ENCODE measurements around the gene C1QTNF2. TPM values are rescaled to one million over a fixed set of nuclear protein-coding genes. Genes with fewer than 3 reads are reported as not detected.
A peak's percentile ranks its signal among the peaks of the same experiment; 100 is the strongest.

C1QTNF2 gene
- total and polyA plus RNA-seq, 4 donors, result 0.62 to 3.0 (median 1.6) TPM

DNA sequence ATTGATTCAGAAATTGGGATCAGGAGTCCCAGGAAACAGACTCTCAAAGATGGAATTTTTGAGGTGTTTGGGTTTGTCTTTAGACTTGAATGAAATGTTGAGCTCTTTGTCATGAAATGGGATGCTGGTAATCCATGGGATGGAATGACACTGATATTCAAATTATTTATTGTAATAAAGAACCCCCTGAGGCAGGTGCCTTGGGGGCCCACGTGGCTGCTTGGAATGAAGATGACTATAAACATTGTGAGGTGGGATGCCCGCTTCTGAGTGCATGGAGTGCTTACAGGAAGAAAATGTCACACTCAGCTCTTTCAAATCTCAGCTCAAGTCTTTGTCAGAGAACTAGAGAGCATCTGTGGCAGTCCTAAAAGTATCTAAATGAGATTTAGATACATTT is 9.6 kb upstream of the C1QTNF2 start:
- WGBS, 2 donors, result 79 to 95% methylated on average over 2 of the region's 2 CpGs
- no peak for ATAC-seq (ENCODE audit: insufficient read depth, low FRiP score)

DNA sequence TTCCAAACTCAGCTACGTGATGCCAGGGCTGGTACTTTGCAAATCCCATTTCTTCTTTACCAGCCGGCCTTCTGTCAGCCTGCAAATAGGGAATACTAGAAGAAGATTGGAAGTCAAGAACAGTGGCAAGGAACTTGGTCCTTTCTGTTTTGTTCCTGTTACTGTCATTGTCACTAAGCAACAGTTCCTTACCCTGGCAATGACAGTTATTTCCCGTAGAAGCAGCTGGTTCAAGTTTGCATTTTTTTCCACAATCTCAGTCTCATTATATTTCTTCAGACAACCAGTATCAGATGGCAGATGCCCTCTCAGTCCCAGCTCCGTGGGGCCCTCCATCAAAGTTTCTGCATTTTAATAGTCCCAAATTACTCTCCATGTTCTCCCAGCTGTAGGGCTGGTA is 9.1 kb upstream of the C1QTNF2 start:
- Histone ChIP-seq H3K9me3 (ENCODE audit: control insufficient read depth in 4 of 4, insufficient read depth in 3 of 4, low read length in 3 of 4) (no peaks in the 10 kb centered on the region), H3K4me1 (ENCODE audit: control insufficient read depth in 5 of 5, insufficient read depth in 5 of 5, low read length in 5 of 5) (peaks cover 0 to 3% (median 0%) of the 10 kb centered on the region in 5 donors), H3K4me3 (no peak overlapping the region), H3K9ac (ENCODE audit: insufficient read depth in 1 of 2, low read length in 2 of 2) (no peak overlapping the region), H3K27ac (ENCODE audit: low read depth in 1 of 2, low read length in 1 of 2) (no peak overlapping the region), H3K36me3 (ENCODE audit: control insufficient read depth in 4 of 4, insufficient read depth in 4 of 4, low read length in 4 of 4) (no peaks in the 10 kb centered on the region), H3K27me3 (ENCODE audit: control insufficient read depth in 3 of 3, insufficient read depth in 3 of 3, low read length in 2 of 3) (peaks cover 0 to 6% (median 0%) of the 10 kb centered on the region in 3 donors)
- TF ChIP-seq CTCF (IDR thresholded peaks at IDR 0.05; ENCODE audit: control extremely low read depth, extremely low read depth), result no peak
- 33 to 43% methylated on average over 4 of the region's 4 CpGs for WGBS, 2 donors
- no peak for ATAC-seq (ENCODE audit: insufficient read depth, low FRiP score)
- DNase-seq, result peak in 2 of 3 donors; percentile 46 to 48

More for the DNA sequence above, 9.6 kb upstream of the C1QTNF2 start:
- H3K27ac ChIP-seq (ENCODE audit: low read depth in 1 of 2, low read length in 1 of 2), result no peak overlapping the region
- H3K27me3 ChIP-seq (ENCODE audit: control insufficient read depth in 3 of 3, insufficient read depth in 3 of 3, low read length in 2 of 3), result peaks cover 0 to 4% (median 0%) of the 10 kb centered on the region in 3 donors
- no peaks in the 10 kb centered on the region for H3K9me3 ChIP-seq (ENCODE audit: control insufficient read depth in 4 of 4, insufficient read depth in 3 of 4, low read length in 3 of 4)
- H3K36me3 ChIP-seq (ENCODE audit: control insufficient read depth in 4 of 4, insufficient read depth in 4 of 4, low read length in 4 of 4), result no peaks in the 10 kb centered on the region
- no peak for DNase-seq
- H3K9ac ChIP-seq (ENCODE audit: insufficient read depth in 1 of 2, low read length in 2 of 2), result no peak overlapping the region
- no peak for TF ChIP-seq CTCF (IDR thresholded peaks at IDR 0.05; ENCODE audit: control extremely low read depth, extremely low read depth)
- H3K4me1 ChIP-seq (ENCODE audit: control insufficient read depth in 5 of 5, insufficient read depth in 5 of 5, low read length in 5 of 5), result peaks cover 0 to 3% (median 0%) of the 10 kb centered on the region in 5 donors
- no peak overlapping the region for H3K4me3 ChIP-seq

DNA sequence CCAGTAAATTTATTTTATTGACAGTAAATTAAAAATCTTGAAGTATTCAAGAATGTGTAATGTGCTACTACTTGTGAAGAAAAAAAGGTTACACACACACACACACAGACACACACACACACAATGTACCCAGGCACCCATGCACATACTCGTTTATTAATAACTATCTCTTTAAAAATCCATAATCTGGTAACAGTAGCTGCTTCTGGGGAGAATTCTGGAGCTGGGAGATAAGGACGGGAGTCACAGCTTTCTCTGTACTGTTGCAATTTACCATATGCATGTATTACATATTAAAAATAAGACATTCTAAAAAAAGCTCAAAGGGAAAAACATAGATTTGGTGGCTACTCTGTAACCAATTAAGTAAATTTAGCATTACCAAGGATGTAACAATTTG is 7.9 kb upstream of the C1QTNF2 start:
- no peak for TF ChIP-seq CTCF (IDR thresholded peaks at IDR 0.05; ENCODE audit: control extremely low read depth, extremely low read depth)
- DNase-seq, result no peak

GRCh38 chr5:160377651-160378050 is 7.2 kb upstream of the C1QTNF2 start:
- Histone ChIP-seq H3K27ac (ENCODE audit: low read depth in 1 of 2, low read length in 1 of 2) (no peak overlapping the region), H3K4me1 (ENCODE audit: control insufficient read depth in 5 of 5, insufficient read depth in 5 of 5, low read length in 5 of 5) (peaks cover 0 to 3% (median 0%) of the 10 kb centered on the region in 5 donors), H3K4me3 (no peak overlapping the region), H3K9me3 (ENCODE audit: control insufficient read depth in 4 of 4, insufficient read depth in 3 of 4, low read length in 3 of 4) (no peaks in the 10 kb centered on the region), H3K27me3 (ENCODE audit: control insufficient read depth in 3 of 3, insufficient read depth in 3 of 3, low read length in 2 of 3) (peaks cover 0 to 8% (median 6%) of the 10 kb centered on the region in 3 donors), H3K36me3 (ENCODE audit: control insufficient read depth in 4 of 4, insufficient read depth in 4 of 4, low read length in 4 of 4) (no peaks in the 10 kb centered on the region), H3K9ac (ENCODE audit: insufficient read depth in 1 of 2, low read length in 2 of 2) (peak overlapping the region in 1 of 2 donors; percentile 32)
- DNase-seq (no peak), ATAC-seq (ENCODE audit: insufficient read depth, low FRiP score) (no peak)
- WGBS, 2 donors, result 85 to 89% methylated on average over 5 of the region's 5 CpGs
- TF ChIP-seq CTCF (IDR thresholded peaks at IDR 0.05; ENCODE audit: control extremely low read depth, extremely low read depth), result no peak

More for the DNA sequence above, 7.9 kb upstream of the C1QTNF2 start:
- no peak overlapping the region for H3K9ac ChIP-seq (ENCODE audit: insufficient read depth in 1 of 2, low read length in 2 of 2)
- no peaks in the 10 kb centered on the region for H3K36me3 ChIP-seq (ENCODE audit: control insufficient read depth in 4 of 4, insufficient read depth in 4 of 4, low read length in 4 of 4)
- no peak for ATAC-seq (ENCODE audit: insufficient read depth, low FRiP score)
- no peaks in the 10 kb centered on the region for H3K9me3 ChIP-seq (ENCODE audit: control insufficient read depth in 4 of 4, insufficient read depth in 3 of 4, low read length in 3 of 4)
- no peak overlapping the region for H3K4me3 ChIP-seq
- peaks cover 0 to 3% (median 0%) of the 10 kb centered on the region in 5 donors for H3K4me1 ChIP-seq (ENCODE audit: control insufficient read depth in 5 of 5, insufficient read depth in 5 of 5, low read length in 5 of 5)
- H3K27ac ChIP-seq (ENCODE audit: low read depth in 1 of 2, low read length in 1 of 2), result no peak overlapping the region
- 77 to 84% methylated on average over 2 of the region's 2 CpGs for WGBS, 2 donors
- peaks cover 0 to 8% (median 6%) of the 10 kb centered on the region in 3 donors for H3K27me3 ChIP-seq (ENCODE audit: control insufficient read depth in 3 of 3, insufficient read depth in 3 of 3, low read length in 2 of 3)

All from lung (tissue), 12 donors.